Heart right ventricle (tissue), 16 donors: ENCODE measurements around the gene DLL4. TPM values are rescaled to one million over a fixed set of nuclear protein-coding genes. Genes with fewer than 3 reads are reported as not detected.
"Not testable (repeated sequence)": the region's sequence is repeated elsewhere in the genome, so short reads cannot be mapped to it uniquely, and the experiment has no call there.

Experiments used
- ATAC-seq, 8 donors: fragments of 200-7000 bp; cut with Tn5 transposase; one replicate each; pipeline ENCODE4 v1.9.1; 2020; ENCODE audit warnings: mild to moderate bottlenecking in 8 of 8, moderate library complexity in 8 of 8, moderate number of reproducible peaks in 1 of 8
- DNase-seq, 2 donors: peaks; one replicate each; pipeline ENCODE4 v3.0.0-alpha.2; 2020
- H3K27ac ChIP-seq, 10 donors: fragments of 200-600 bp; sonication (generic) in 2 of 10; one replicate each; pipeline versions ENCODE4 v1.5.0 to v1.8.0; 2020 to 2022; ENCODE audit warnings: mild to moderate bottlenecking in 3 of 10
- H3K27me3 ChIP-seq, 7 donors: fragments of 200-600 bp; one replicate each; pipeline ENCODE4 v1.8.0; 2021 to 2022; ENCODE audit warnings: mild to moderate bottlenecking in 2 of 7
- H3K36me3 ChIP-seq, 9 donors: fragments of 200-600 bp; sonication (generic) in 1 of 9; one replicate each; pipeline versions ENCODE4 v1.5.0 to v1.8.0; 2020 to 2022; ENCODE audit warnings: mild to moderate bottlenecking in 2 of 9
- H3K4me1 ChIP-seq, 9 donors: fragments of 200-600 bp; sonication (generic) in 1 of 9; one replicate each; pipeline versions ENCODE4 v1.5.0 to v1.8.0; 2020 to 2022; ENCODE audit warnings: mild to moderate bottlenecking in 4 of 9
- H3K4me3 ChIP-seq, 10 donors: fragments of 200-600 bp; sonication (generic) in 2 of 10; one replicate each; pipeline versions ENCODE4 v1.5.0 to v1.8.0; 2020 to 2022; ENCODE audit warnings: mild to moderate bottlenecking in 7 of 10, moderate library complexity in 2 of 10
- H3K9me3 ChIP-seq, 11 donors: fragments of 200-600 bp in 10 of 11; sonication (generic) in 2 of 11; one replicate each; pipeline versions ENCODE4 v1.5.0 to v1.8.0; 2013 to 2022; ENCODE audit warnings: mild to moderate bottlenecking in 2 of 11, control low read depth in 1 of 11, moderate library complexity in 1 of 11
- CTCF ChIP-seq, 9 donors: fragments of 200-600 bp; sonication (generic) in 2 of 9; IDR thresholded peaks; one replicate each; pipeline versions ENCODE4 v1.5.0 to v1.8.0; 2021 to 2022; ENCODE audit warnings: antibody characterized with exemption in 9 of 9, mild to moderate bottlenecking in 5 of 9, moderate library complexity in 1 of 9
- WGBS, 2 donors: extraction: QIAGEN DNeasy Blood & Tissue Kit; methylation state at CpG; one replicate each; pipeline ENCODE4 v1.1.7; 2013; ENCODE audit warnings: inconsistent platforms in 1 of 2; 5-methylcytosine and 5-hydroxymethylcytosine counted together
- intact Hi-C, 10 donors: fragments of 100-400 bp; cut with DNase I; formaldehyde crosslinking; loops; one replicate each; pipeline versions ENCODE4 v1.11.1 to v1.14.2; 2022
- polyA plus RNA-seq, 2 donors: library from polyadenylated mRNA; stranded (reverse); fragments of 200-250 nt; gene quantifications; one replicate each; pipeline ENCODE4 v1.2.3, GENCODE V29; 2013
- total RNA-seq, 10 donors: library from RNA; stranded (reverse); fragmentation: NEBNext Ultra II Directional in 3 of 10; extraction: Animal tissue kit (Norgen Biotek cat#: 25700) in 3 of 10; gene quantifications; one replicate each; pipeline versions ENCODE4 v1.2.1 to v1.2.4, GENCODE V29; 2021 to 2023
- donor health status: Arrhythmogenic right ventricular cardiomyopathy.
- donor health status: ischemic (EF 13 %, LVEDD 7.1; RV severe dilation, severe dysfunction).
- donor health status: healthy with polysubstance abuse.
- donor health status: DM: no; HTN: yes; CAD: no.
- donor health status: DM: no; HTN: no; CAD: no.
- donor health status: ischemic (EF 25% LVEDD 6.9; RV normal size, moderate dysfunction).
- donor health status: ischemic (EF 25% LVEDD 5.7; RV mildly dilated, moderate dysfunction).
- donor health status: healthy.
- donor health status: DM: yes; HTN: yes; CAD: no.
- donor health status: Ischemic cardiomyopathy.
- donor health status: ischemic (EF 35%, LVEDD 5.7; RV mildly dilated, moderate dysfunction).
- donor health status: nonischemic (EF 11% LVEDD 7.7; RV severe dilation, severe dysfunction).
- donor health status: DM: yes; HTN: yes; CAD: no.
- donor health status: PGD.
- donor health status: ischemic (EF 29% LVEDD 5.4; RV normal size, mild dysfunction).
- donor health status: nonischemic (EF 23%, LVEDD 6.1; RV moderate dilation, normal function).

The DLL4 gene
- total and polyA plus RNA-seq, 12 donors = 6.5 to 24.8 (median 14.0) TPM

GRCh38 chr15:40952301-40952900 is 23.3 kb downstream of the DLL4 start:
- Histone ChIP-seq H3K9me3 (no peaks in the 10 kb centered on the region), H3K27ac (peak overlapping the region in 9 of 10 donors; percentile 36 to 85 (median 65)), H3K36me3 (no peaks in the 10 kb centered on the region), H3K27me3 (no peaks in the 10 kb centered on the region), H3K4me1 (peaks cover 4 to 56% (median 20%) of the 10 kb centered on the region in 9 donors), H3K4me3 (peak overlapping the region; percentile 54 to 90 (median 74))
- intact Hi-C loops = no loop called here
- DNase-seq = no peak
- WGBS, 2 donors = 50 to 56% methylated on average over 23 of the region's 23 CpGs
- TF ChIP-seq CTCF (IDR thresholded peaks at IDR 0.05) = no peak
- peak in 1 of 8 donors; percentile 9 for ATAC-seq

GRCh38 chr15:40952901-40953712 is 24.0 kb downstream of the DLL4 start, which contains the start of gene CHAC1:
Gene CHAC1 (plus strand): TSS chr15:40953471. CDS start chr15:40953584, 113 bp downstream.
- TF ChIP-seq CTCF (IDR thresholded peaks at IDR 0.05) = peak in 2 of 9 donors; percentile 15 to 19
- no peaks in the 10 kb centered on the region for H3K9me3 ChIP-seq
- H3K27ac ChIP-seq = peak within 1 kb of the TSS in 9 of 10 donors; percentile 36 to 85 (median 65)
- whole genome bisulfite sequencing, 2 donors = 1% methylated on average over 66 to 72 of the region's 72 CpGs
- H3K4me1 ChIP-seq = peaks cover 4 to 62% (median 22%) of the 10 kb centered on the region in 9 donors
- DNase-seq = peak; percentile 92 to 93
- ATAC-seq = peak; percentile 87 to 94 (median 90)
- H3K4me3 ChIP-seq = peak within 1 kb of the TSS; percentile 54 to 90 (median 74)
- no peaks in the 10 kb centered on the region for H3K36me3 ChIP-seq
- intact Hi-C loops = no loop called here
- no peaks in the 10 kb centered on the region for H3K27me3 ChIP-seq

GRCh38 chr15:40953713-40954074 is 24.6 kb downstream of the DLL4 start:
- WGBS, 2 donors = 8 to 12% methylated on average over 17 of the region's 17 CpGs
- ATAC-seq (peak in 3 of 8 donors; percentile 1 to 5 (median 4)), DNase-seq (no peak)
- H3K27ac ChIP-seq = peak overlapping the region in 7 of 10 donors; percentile 33 to 85 (median 73)
- H3K4me3 ChIP-seq = peak overlapping the region; percentile 54 to 90 (median 74)
- H3K4me1 ChIP-seq = peaks cover 4 to 64% (median 22%) of the 10 kb centered on the region in 9 donors
- intact Hi-C loops = no loop called here
- H3K27me3 ChIP-seq = no peaks in the 10 kb centered on the region
- no peak for TF ChIP-seq CTCF (IDR thresholded peaks at IDR 0.05)
- H3K36me3 ChIP-seq = no peaks in the 10 kb centered on the region
- H3K9me3 ChIP-seq = no peaks in the 10 kb centered on the region

GRCh38 chr15:40954158-40954848 is 25.2 kb downstream of the DLL4 start:
- intact Hi-C loops, H3K27ac ChIP-seq: not testable (repeated sequence)

More at GRCh38 chr15:40954158-40954848, 25.2 kb downstream of the DLL4 start:
- H3K36me3 ChIP-seq, ATAC-seq, DNase-seq, H3K27me3 ChIP-seq, H3K9me3 ChIP-seq: not testable (repeated sequence)
- Histone ChIP-seq H3K4me1 (peaks cover 4 to 61% (median 22%) of the 10 kb centered on the region in 9 donors), H3K4me3 (peak overlapping the region in 5 of 10 donors; percentile 54 to 90 (median 72))
- 78 to 85% methylated on average over 8 of the region's 8 CpGs for WGBS, 2 donors
